Keratinocyte (primary cell): ENCODE results near the gene BTBD10. TPM values are rescaled to one million over a fixed set of nuclear protein-coding genes. Genes with fewer than 3 reads are reported as not detected.
"Not testable (repeated sequence)": the region's sequence is repeated elsewhere in the genome, so short reads cannot be mapped to it uniquely, and the experiment has no call there.

ENCODE experiments used
- DNase-seq: peaks from one replicate; pipeline ENCODE4 v3.0.0-alpha.2; 2011; ENCODE audit warnings: low read depth, missing footprints, low spot score
- FAIRE-seq: peaks from 2 replicates; lab custom pipeline; 2011; peaks lifted over from hg19 to GRCh38; lab: Jason Lieb, UNC
- H2AFZ ChIP-seq: 2 replicates; pipeline ENCODE4 v1.6.0; 2012; ENCODE audit warnings: low read length, control low read depth, inconsistent platforms; ENCODE audit not compliant: control insufficient read depth
- H3K27ac ChIP-seq: 2 replicates; pipeline ENCODE4 v1.5.1; 2011; ENCODE audit warnings: low read length; ENCODE audit not compliant: control insufficient read depth, insufficient read depth
- H3K27me3 ChIP-seq: 3 replicates; pipeline ENCODE4 v1.6.0; 2011; ENCODE audit warnings: low read length; ENCODE audit not compliant: control insufficient read depth, insufficient read depth; ENCODE audit errors: extremely low read depth
- H3K36me3 ChIP-seq, 2 experiments: 2 replicates in 1 of 2; 3 replicates in 1 of 2; pipeline ENCODE4 v1.5.1; 2011; ENCODE audit warnings: low read length in 2 of 2, mild to moderate bottlenecking in 1 of 2; ENCODE audit not compliant: control insufficient read depth in 2 of 2, insufficient read depth in 2 of 2; ENCODE audit errors: extremely low read depth in 1 of 2
- H3K4me1 ChIP-seq: 3 replicates; pipeline ENCODE4 v1.5.1; 2011; ENCODE audit warnings: low read length; ENCODE audit not compliant: control insufficient read depth, insufficient read depth; ENCODE audit errors: extremely low read depth
- H3K4me2 ChIP-seq: 3 replicates; pipeline ENCODE4 v1.6.0; 2011; ENCODE audit warnings: low read depth, low read length; ENCODE audit not compliant: control insufficient read depth, insufficient read depth; ENCODE audit errors: extremely low read depth
- H3K4me3 ChIP-seq, 3 experiments: fragments of 200-600 bp in 1 of 3; sonication (generic) in 1 of 3; 2 replicates in 2 of 3; 3 replicates in 1 of 3; pipeline ENCODE4 v1.5.1; 2011 to 2016; ENCODE audit warnings: low read length in 3 of 3, mild to moderate bottlenecking in 3 of 3, control low read depth in 2 of 3, inconsistent platforms in 1 of 3, low read depth in 1 of 3, mixed read lengths in 1 of 3, mixed run types in 1 of 3, moderate library complexity in 1 of 3; ENCODE audit not compliant: control insufficient read depth in 2 of 3, insufficient read depth in 2 of 3; ENCODE audit errors: extremely low read depth in 1 of 3
- H3K79me2 ChIP-seq: 2 replicates; pipeline ENCODE4 v1.6.0; 2012; ENCODE audit warnings: low read length; ENCODE audit not compliant: control insufficient read depth, insufficient read depth
- H3K9ac ChIP-seq: 3 replicates; pipeline ENCODE4 v1.6.0; 2011; ENCODE audit warnings: low read length; ENCODE audit not compliant: control insufficient read depth, insufficient read depth; ENCODE audit errors: extremely low read depth
- H3K9me1 ChIP-seq: 3 replicates; pipeline ENCODE4 v1.6.0; 2011; ENCODE audit warnings: low read length; ENCODE audit not compliant: control insufficient read depth, insufficient read depth; ENCODE audit errors: extremely low read depth
- H3K9me3 ChIP-seq: 2 replicates; pipeline ENCODE4 v1.5.1; 2012; ENCODE audit warnings: low read depth, low read length; ENCODE audit not compliant: control insufficient read depth
- H4K20me1 ChIP-seq: 3 replicates; pipeline ENCODE4 v1.6.0; 2011; ENCODE audit warnings: low read length; ENCODE audit not compliant: control insufficient read depth, insufficient read depth; ENCODE audit errors: extremely low read depth
- CTCF ChIP-seq, 3 experiments: IDR thresholded peaks in 1 of 3; conservative IDR thresholded peaks in 1 of 3; optimal IDR thresholded peaks in 1 of 3; 2 replicates in 2 of 3; 3 replicates in 1 of 3; pipeline versions ENCODE3 to v1.5.1; 2011; ENCODE audit warnings: low read length in 3 of 3, mild to moderate bottlenecking in 3 of 3, moderate library complexity in 2 of 3, control low read depth in 1 of 3, inconsistent platforms in 1 of 3; ENCODE audit not compliant: insufficient read depth in 2 of 3; ENCODE audit errors: extremely low read depth in 1 of 3
- EZH2 ChIP-seq: IDR thresholded peaks from one replicate; pipeline ENCODE4 v1.6.1; 2012; ENCODE audit warnings: inconsistent platforms, mild to moderate bottlenecking, low read length, moderate library complexity
- dilution Hi-C: fragments of 300-500 bp; cut with MboI; formaldehyde crosslinking; loops from one replicate; pipeline ENCODE4 v1.7.0; 2020; ENCODE audit warnings: low sequenced_read_pairs; ENCODE audit not compliant: extremely low pct_ligation_motif_present
- polyA plus RNA-seq, 5 experiments: library from polyadenylated mRNA; depleted of rRNA in 3 of 5; stranded (reverse) in 3 of 5; stranded (forward) in 1 of 5; unstranded in 1 of 5; fragments of >200 nt; gene quantifications; 1 replicate in 1 of 5; 2 replicates in 3 of 5; 3 replicates in 1 of 5; pipeline versions ENCODE4 v1.2.1 to v1.2.3, GENCODE V29; 2011 to 2012; ENCODE audit warnings: missing spikeins in 2 of 5, low read depth in 1 of 5, low replicate concordance in 1 of 5

Gene BTBD10
- polyA plus RNA-seq, 1 donor (not counting 4 experiments of a cell fraction or from before 2014, with no cell fraction given): 76.0 TPM

DNA sequence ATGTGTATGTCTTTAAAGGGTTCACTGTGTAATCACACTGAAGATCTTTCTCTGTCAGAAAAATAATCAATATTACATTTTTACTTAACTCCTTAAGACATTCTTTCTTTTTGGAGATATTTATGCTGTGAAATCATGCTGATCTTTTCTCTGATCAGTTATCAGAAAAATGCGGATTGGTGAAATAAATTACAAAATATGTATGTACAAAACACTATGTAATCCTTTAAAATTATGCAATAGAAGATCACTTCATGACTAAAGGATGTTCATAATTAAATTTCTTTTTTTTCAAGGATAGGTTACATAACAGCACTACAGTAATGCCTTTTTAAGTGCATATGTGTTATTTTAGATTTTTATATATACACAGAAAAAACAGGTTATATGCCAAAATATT is 24.7 kb downstream of the BTBD10 start:
- FAIRE-seq: no peak
- dilution Hi-C loops: no loop called here
- TF ChIP-seq CTCF (optimal IDR thresholded peaks at IDR 0.05 in 1 of 3, IDR thresholded peaks at IDR 0.05 in 1 of 3, conservative IDR thresholded peaks at IDR 0.05 in 1 of 3; ENCODE audit: extremely low read depth in 1 of 3, insufficient read depth in 2 of 3, low read length in 3 of 3) (no peak), EZH2 (no peak)

DNA sequence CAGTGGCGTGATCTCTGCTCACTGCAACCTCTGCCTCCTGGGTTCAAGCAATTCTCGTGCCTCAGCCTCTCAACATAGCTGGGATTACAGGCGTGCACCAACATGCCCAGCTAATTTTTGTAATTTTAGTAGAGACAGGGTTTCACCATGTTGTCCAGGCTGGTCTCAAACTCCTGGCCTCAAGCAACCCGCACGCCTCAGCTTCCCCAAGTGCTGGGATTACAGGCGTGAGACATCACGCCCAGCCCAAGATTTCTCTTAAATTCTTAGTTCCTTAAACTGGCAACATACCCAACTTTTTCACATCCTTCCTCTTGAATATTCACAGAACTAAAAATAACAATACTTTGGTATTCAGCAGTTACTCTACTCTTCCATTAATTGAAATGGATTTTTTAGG is 26.2 kb downstream of the BTBD10 start:
- H3K4me2 ChIP-seq, H3K27ac ChIP-seq, H3K9ac ChIP-seq, FAIRE-seq, DNase-seq, H3K27me3 ChIP-seq, H3K36me3 ChIP-seq, H2AFZ ChIP-seq, H3K9me3 ChIP-seq, H3K4me3 ChIP-seq, H3K9me1 ChIP-seq, H4K20me1 ChIP-seq, dilution Hi-C loops: not testable (repeated sequence)
- Histone ChIP-seq H3K79me2 (peaks cover 52% of the 10 kb centered on the region), H3K4me1 (peaks cover 15% of the 10 kb centered on the region)

More for the DNA sequence above, 24.7 kb downstream of the BTBD10 start:
- Histone ChIP-seq H3K4me2 (no peak overlapping the region), H3K27me3 (no peaks in the 10 kb centered on the region), H3K9me1 (no peaks in the 10 kb centered on the region), H2AFZ (no peak overlapping the region), H4K20me1 (peaks cover 3% of the 10 kb centered on the region), H3K27ac (no peak overlapping the region), H3K9me3 (no peaks in the 10 kb centered on the region), H3K4me1 (peaks cover 15% of the 10 kb centered on the region), H3K4me3 (no peak overlapping the region), H3K9ac (no peak overlapping the region), H3K79me2 (peaks cover 55% of the 10 kb centered on the region), H3K36me3 (no peaks in the 10 kb centered on the region)
- no peak for DNase-seq
